A549 treated with Mapracorat at 1 μM for 4 hours (cell line): Measurements from ENCODE around the gene AADACL2. TPM values are rescaled to one million over a fixed set of nuclear protein-coding genes. Genes with fewer than 3 reads are reported as not detected.

Source experiments
- total RNA-seq: library from RNA; stranded (reverse); fragments of 200-300 nt; extraction: Qiagen RNA extraction; gene quantifications from 5 replicates; pipeline ENCODE4 v1.2.3, GENCODE V29; 2022

Gene AADACL2, protein sequence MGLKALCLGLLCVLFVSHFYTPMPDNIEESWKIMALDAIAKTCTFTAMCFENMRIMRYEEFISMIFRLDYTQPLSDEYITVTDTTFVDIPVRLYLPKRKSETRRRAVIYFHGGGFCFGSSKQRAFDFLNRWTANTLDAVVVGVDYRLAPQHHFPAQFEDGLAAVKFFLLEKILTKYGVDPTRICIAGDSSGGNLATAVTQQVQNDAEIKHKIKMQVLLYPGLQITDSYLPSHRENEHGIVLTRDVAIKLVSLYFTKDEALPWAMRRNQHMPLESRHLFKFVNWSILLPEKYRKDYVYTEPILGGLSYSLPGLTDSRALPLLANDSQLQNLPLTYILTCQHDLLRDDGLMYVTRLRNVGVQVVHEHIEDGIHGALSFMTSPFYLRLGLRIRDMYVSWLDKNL
- not detected in 5 replicates for total RNA-seq

DNA sequence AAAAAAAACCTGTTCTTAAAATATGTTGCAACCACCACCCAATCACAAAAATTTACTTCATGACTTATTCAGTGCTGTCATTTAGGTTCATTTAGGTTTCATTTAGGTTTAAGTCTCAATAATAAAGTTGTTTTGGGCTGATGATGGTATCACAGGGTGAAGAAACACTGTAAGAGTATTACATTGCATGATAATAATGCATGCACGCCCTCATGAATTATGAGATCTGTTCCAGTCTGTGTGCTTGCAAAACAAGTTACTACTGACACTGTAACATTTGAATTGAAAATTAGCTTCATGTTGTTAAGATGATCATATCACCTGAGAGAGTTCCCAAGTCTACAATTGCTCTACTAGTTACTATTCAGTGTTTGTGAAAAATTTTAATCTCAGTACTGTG is at the start of gene AADACL2:
Gene AADACL2 (plus strand): TSS at position 315 of the 400 bp plus-strand sequence. CDS start 109 bp downstream, outside the sequence.

Other genes with a start within 250 kb of the AADACL2 start
- 10.3 to 15.8 TPM (median 13.5 TPM) in 5 replicates for gene AADAC, start 80.2 kb downstream of the AADACL2 start, total RNA-seq
- 0.06 to 0.16 TPM (median 0.12 TPM) in 5 replicates for gene SUCNR1, start 139.7 kb downstream of the AADACL2 start, total RNA-seq